Glomerular visceral epithelial cell (primary cell): Measurements from ENCODE around the gene CLEC6A.
A peak's percentile ranks its signal among the peaks of the same experiment; 100 is the strongest.
"Not testable (repeated sequence)": the region's sequence is repeated elsewhere in the genome, so short reads cannot be mapped to it uniquely, and the experiment has no call there.

Experiments used
- DNase-seq: peaks from one replicate; pipeline ENCODE4 v3.0.0-alpha.2; 2016; ENCODE audit errors: extremely low spot score

CLEC6A gene

DNA sequence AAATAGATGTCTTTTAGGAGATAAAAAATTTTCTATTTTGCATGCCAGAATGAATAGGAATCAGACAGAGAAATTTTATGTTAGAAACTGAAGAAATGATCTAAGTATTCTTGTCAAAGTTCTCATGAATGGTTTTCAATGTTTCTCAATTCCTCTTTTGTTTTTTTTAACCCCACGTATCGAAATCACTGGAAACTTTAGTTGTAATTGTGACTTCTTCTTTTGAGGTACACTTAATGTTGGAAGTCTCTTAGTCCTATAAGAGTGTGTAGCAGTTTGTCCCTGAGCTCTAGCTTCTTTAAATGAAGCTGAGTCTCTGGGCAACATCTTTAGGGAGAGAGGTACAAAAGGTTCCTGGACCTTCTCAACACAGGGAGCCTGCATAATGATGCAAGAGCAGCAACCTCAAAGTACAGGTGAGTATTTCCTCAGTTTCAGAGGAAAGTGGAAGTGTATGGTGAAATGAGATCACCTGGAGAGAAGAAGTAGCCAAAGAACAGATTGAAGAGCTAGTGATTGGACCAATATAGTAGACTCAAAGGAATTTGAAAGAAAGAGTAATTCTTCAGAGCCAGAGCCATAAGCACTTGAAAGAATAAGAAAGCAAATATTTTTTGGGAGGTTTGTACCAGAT, at the start of gene CLEC6A:
TSS of gene CLEC6A (plus strand) at position 236 of the 634 bp plus-strand sequence. CDS start at position 386, 150 bp downstream.
- DNase-seq, result no peak

DNA sequence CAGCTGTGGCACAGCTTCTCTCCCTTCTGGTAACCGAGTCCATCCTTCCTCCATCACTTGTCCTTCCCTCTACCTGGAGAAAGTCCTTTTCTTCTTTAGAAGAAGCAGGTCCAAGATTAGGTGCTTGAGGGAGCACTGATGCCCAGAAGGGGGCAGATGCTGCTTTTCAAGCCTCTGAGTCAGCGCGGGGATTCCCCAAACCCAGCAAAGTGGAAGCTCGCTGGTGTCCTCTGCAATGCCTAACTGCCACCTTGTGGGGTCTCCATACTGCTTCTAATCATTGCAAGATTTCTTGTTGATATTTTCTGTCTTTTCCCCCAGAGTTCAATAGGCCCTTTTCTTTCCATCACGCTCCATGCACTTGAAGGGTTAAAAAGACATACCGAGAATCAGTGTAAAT, 36.2 kb upstream of the CLEC6A start:
- not testable (repeated sequence) for DNase-seq

DNA sequence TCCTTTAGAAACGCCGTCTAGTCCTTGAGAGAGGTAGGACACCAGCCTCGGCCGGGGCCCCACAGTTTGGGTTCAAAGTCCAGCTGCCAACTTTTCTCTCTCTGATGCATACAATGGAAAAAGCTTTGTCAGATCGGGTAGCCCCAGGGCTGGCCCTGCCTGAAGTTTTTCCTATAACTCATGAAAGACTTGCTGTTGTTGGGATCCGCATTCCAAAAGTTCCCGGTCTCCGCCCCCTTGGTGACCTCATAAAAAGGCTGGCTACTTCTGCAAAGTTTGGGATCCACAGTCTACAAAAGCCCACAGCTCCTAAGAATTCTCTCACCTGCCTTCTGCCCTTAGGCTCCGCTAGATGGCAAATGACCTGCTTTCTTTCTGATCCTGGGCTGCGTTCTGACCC, 35.3 kb upstream of the CLEC6A start:
- DNase-seq, result no peak

DNA sequence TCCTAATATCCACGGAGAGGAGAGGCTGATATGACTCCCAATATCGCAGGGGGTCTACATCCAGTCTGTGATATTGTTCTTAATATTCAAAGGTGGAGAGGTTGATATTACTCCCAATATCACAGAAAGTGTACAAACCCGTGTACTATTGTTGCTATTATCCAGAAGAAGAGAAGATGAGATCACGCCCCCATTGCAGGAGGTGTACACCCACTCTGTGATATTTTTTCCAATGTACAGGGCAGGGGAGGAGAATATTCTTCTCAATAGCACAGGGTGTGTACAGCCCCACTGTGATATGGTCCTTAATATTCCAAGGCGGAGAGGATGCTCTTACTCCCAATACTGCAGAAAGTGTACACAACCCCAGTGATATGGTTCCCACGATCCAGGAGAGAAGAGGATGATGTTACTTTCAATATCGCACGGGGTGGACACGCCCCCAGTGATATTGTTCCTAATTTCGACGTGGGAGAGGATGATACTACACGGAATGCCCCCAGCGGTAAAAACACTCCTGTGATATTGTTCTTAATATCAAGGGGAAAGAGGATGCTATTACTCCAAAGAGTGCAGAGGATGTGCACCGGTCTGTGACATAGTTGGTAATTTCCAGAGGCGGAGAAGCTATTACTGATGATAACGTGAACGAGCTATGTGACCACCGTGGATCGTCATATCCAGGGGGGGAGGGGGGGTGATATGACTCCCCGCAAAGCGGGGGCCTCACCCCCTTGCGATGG, 11.1 kb upstream of the CLEC6A start:
- not testable (repeated sequence) for DNase-seq

DNA sequence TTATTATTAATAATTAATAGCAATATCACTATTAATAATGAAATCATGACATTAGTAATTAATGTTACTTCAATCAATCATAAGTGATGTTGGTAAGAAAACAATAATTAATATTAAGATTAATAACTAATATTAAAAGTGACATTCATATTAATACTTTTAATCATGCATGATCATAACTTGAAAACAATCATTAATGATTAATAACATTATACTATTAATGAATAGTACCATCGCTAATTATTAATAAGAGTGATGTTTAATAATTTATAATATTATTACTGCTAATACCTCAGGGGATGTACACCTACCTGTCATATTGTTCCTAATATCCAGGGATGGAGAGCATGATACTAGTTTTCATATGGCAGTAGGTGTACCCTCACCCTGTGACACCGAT, 10.0 kb upstream of the CLEC6A start:
- DNase-seq, result no peak

DNA sequence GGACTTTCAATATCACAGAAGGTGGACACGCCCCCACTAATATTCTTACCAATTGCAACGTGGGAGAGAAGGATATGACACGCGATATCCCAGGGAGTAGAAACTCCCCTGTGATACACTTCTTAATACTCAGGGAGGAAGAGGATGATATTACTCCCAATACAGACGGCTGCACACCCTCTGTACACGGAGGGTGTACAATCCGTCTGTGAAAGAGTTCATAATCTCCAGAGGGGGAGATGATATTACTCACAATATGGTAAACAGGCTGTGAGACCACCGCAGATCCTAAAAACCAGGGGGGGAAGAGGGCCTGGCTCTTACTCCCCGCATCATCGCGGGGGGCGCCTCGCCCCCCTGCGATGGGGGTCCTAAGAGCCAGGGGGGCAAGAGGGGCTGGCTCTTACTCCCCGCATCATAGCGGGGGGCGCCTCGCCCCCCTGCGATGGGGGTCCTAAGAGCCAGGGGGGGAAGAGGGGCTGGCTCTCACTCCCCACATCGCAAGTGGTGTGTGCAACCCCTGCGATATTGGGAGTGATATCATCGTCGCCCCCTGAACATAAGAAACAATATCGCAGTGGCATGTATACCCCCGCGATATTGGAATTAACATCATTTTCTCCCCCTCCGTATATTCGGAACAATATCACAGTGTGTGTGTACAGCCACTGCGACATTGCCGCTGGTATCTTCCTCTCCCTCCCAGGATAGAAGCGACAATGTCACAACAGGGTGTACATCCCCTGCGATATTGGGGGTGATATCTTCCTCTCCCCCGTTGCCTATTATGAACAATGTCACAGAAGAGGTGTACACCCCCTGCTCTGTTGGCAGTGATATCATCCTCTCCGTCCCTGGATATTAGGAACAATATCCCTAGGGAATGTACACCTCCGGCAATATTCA, 8.9 kb upstream of the CLEC6A start:
- no peak for DNase-seq

DNA sequence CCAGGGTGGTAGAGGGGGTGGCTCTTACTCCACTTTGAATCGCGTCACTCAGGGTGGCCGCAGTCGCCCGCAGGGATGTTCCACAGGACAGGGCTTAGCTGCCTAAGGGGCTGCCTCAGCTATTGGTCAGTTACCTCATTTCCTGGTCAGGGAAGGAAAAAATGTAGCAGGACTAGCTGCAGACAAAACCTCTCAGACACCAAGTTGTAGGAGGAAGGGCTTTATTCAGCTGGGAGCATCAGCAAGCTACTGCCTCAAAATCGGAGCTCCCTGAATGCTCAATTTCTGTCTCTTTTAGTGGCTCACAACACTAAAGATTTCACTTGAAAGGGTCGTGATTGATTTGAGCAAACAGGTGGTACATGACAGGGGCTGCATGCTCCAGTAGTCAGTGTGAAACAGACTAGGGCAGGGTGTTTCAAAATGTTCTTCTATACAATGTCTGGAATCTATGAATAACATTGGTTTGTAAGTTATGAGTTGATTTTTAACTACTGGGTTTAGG, 6.4 kb upstream of the CLEC6A start:
- peak; percentile 60 for DNase-seq

DNA sequence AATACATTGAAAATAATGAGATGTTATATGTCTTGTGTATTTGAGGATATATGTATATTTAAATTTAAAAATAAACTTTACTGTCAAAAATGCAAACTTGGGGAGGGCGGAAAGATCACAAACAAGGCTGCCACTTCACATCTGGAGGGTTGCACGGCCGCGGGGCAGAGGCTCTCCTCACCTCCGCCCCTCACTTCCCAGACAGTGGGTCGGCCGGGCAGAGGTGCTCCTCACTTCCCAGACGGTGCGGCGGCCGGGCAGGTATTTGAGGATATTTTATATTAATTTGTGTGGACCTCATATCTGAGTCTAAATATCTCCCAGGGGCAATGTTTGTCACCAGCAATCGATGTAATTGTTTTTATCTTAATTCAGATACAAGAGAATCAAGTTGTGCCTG, 3.7 kb upstream of the CLEC6A start:
- DNase-seq, result no peak

DNA sequence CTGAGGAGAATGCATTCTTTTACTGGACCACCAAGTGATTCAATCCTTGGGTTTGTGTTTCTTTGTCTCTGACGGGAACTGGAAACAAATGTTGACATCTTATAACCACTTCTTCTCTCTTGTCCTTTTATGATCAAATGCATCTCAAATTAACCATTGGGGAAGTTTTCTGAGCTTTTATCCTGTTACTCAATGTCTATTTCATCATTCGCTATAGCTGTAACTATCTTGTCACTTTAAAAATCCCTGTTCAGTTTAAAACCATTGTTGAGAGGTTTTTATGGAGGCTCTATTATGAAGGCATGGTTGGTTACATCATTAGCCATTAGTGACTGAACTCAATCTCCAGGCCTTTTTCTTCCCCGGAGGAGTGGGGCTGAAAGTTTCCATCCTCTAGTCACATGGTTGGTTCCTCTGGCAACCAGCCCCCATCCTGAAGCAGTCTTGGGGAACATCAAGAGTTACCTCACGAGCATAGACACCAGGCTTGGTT, 2.7 kb upstream of the CLEC6A start:
- peak; percentile 8 for DNase-seq

DNA sequence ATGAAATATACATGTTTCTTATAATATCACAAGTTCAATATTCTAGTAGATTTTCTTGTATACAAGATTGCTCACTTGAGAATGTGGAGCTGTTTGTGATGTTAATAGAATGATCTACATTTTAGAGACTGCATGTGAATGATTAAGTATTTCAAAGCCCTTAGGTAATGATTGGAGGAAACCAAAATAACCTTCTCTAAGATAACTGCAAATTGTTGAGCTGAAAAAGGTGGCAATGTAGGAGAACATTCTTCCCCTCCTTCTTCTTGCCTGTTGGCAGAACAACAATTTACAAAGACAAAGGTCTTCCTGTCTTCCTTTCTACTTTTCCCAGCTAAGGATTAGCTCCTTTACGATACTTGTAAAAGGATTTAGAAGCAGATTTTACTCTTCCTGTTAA, 2.0 kb upstream of the CLEC6A start:
- DNase-seq, result no peak

DNA sequence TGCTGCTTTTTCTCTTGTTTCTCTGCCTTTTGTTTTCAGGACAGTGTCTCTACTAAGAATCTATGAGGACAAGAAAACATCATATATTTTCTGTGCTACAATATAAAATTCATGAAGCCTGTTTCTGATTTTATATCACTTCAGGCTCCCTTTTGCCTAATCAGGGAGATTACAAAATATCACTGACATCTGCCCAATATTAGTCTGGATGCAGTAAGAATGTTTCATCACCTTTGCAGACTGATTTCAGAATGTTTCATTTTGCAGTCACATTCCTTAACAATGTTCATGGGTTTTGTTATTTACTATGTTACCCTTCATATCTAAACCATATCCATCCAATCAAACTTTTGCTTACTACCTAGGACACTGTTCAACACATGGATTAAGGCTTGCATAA, 491 bp upstream of the CLEC6A start:
- no peak for DNase-seq

DNA sequence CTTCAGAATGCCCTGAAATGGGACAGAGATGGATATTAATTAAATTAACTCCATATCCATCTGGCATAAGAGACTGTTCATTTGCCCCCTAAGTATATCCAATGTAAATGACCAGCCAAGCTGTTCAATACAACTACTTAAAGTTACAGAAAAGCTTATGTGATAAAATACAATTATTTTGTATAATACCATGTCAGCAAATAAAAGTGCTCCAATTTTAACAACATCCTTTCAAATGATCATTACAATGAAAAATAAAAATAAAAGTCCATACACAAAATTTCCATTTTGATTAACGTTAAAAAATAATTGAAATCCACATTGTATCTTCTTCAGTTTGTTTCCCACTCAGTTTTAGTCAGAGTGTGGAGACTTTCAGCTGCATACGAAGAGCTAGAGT, 5.7 kb downstream of the CLEC6A start:
- DNase-seq, result no peak

DNA sequence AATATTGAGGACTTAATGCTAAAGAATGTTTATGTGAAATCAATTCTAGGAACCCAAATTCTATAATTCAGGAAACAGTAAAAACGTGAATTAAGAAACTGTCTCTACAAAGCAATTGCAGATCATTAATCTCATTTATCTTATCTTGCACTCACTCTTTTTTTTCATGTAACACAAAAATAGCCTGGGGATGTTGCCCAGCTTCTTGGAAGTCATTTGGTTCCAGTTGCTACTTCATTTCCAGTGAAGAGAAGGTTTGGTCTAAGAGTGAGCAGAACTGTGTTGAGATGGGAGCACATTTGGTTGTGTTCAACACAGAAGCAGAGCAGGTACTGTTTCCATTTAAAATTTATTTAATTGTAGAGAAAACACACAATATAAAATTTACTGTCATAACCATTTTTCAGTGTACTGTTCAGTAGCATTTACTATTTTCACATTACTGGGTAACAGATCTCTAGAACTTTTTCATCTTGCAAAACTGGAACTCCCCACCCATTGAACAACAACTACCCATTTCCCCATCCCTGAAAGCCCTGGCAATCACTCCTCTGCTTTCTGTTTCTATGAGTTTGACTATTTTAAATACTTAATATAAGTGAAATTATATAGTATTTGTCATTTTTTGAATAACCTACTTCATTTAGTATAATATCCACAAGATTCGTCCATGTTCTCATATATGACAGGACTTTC, 9.7 kb downstream of the CLEC6A start:
- DNase-seq, result no peak

DNA sequence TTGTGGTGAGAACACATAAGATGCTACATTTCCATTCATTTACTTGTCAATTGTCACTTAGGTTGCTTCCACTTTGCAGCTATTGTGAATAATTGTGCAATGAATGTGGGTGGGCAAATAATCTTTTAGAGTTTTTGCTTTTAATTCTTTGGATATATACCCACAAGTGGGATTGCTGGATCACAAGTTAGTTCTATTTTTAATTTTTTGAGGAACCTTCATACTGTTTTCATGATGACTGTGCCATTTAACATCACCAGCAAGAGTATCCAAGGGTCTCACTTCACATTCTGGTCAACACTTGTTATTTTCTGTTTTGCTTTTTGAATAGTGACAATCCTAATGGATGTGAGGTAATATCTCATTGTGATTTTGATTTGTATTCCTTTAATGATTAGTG, 10.5 kb downstream of the CLEC6A start:
- no peak for DNase-seq

DNA sequence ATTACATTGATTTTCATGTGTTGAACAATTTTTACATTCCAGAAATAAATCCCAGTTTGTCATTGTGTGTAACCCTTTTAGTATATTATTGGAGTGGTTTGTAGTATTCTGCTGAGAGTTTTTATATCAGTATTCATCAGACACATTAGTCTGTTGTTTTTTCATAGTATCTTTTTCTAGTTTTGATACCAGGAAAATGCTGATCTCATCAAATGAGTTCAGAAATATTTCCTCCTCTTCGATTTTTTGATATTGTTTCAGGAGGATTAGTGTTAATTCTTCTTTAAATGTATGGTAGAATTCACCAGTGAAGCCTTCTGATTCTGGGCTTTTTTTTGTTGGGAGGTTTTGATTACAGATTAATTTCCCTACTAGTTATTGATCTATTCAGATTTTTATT, 15.3 kb downstream of the CLEC6A start:
- no peak for DNase-seq

DNA sequence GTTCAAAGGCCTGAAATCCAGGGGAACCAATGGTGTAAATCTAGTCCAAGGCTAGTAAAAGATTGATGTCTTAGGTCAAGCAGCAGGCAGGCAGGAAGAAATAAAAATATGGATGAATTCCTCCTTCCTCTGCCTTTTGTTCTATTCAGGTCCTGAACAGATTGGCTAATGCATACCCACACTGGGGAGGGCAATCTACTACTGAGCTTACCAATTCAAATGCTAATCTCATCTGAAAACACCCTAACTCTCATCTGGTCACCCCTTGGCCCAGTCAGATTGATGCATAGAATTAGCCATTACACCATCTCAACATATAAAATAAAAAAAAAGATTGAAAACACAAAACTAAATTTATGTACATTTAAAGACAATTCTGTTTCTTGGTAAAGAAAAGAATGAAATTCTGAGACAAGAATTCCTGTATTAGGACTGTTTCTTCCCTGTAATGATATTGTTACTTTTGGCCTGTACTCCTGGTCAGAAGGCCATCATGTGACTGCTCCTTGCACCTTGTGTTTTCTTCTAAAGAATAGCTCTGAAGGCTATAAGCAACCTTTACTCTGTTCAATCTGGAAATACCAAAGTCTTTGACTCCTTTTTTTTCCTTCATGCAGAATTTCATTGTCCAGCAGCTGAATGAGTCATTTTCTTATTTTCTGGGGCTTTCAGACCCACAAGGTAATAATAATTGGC, 19.9 kb downstream of the CLEC6A start:
- DNase-seq, result no peak

DNA sequence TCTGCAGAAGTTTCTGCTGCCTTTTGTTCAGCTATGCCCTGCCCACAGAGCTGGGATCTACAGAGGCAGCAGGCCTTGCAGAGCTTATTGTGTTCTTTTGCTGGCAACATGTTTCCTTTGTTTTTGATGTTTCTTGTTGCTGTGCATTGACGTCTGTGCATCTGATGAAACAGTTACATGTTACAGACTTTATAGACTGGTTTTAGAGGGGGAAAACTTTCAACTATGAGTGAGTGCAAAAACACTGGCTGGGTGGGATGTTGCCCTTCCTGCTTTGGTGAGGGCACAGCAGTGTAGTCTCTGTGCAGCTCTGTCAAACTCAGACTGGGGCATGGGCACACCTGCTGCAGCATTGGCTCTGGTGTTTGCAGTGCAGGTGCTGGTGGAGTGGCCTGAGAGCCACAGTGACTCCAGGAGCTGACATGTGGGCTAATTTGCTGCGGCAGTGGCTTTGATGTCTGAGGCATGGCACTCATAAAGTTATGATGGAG, 26.9 kb downstream of the CLEC6A start:
- no peak for DNase-seq

DNA sequence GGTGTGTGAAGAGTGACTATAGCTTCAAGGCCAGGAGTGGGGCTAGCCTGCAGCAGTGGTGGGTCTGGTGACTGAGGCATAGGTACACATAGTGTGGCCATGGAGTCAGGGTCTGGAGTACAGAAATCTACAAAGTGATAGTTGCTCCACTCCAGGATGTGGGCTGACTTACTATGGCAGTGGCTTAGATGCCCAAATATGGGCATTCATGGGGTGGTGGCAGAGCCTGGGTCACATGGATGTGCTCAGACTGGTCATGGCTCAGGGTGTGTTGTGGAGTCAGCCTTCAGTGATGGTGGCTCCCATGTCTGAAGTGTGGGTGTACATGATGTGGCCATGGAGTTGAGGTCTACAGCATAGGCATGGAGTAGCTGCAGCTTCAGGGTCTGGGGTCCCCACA, 27.3 kb downstream of the CLEC6A start:
- DNase-seq, result no peak

DNA sequence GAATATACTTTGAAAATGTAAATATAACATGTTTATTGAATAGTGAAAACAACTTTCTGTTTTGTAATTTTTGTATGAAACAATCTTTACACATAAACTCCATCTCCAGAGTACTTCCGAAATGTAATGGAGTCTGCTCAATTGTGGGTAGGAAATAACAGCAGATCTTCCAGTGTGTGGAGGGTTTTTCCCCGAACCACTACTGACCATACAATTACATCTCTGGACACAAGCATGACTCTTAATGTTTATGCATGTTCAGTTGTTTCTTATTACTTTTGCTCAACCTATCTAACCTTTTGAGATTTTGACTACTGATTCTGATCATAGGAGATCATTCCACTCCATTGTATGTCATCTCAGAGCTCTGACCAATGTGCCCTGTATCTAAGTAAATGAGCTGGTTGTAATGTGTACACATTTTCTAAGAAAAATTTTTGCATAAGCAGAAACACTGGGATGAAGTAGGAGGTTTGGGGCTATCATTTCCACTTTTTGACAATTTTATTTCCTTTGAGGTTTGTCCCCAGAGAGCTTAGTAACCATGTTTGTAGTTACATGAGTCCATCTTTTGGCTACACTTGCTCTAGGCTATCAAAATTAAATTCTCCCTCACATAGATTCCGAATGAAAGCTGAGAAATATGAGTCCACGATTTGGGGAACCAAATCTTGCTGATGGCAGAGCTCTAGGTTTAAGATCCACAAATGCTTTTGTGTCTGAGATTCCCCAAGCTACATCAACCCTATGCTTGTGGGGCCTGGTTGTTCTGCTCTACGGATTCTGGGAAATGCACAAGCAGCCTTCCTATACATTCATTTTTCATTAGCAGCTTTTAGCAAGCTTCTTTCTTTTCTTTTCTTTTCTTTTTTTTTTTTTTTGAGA, 36.1 kb downstream of the CLEC6A start:
- no peak for DNase-seq

DNA sequence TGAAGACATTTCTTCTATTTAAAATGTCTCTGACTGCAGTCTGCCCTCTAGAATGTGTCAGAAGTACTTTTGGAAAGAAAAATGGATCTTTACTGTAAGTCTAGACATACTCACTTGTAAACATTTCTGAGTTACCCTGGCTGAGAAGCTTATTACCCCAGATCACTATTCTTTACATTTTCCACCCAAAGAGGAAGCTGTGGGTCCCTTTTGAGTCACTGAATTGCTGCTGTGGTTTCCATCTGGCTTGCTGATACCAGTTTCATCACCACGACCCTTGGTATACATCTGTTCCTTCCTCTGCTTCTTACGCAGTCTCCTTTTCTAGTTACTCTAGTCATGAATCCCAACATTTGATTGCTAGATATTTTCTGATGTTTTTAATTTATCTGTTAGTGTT, 37.3 kb downstream of the CLEC6A start:
- DNase-seq, result no peak
